IPS DF 6.9 (cell line): ENCODE measurements around the gene CCDC127.

Experiments used
- DNase-seq: peaks from one replicate; pipeline ENCODE4 v3.0.0-alpha.2; 2013; ENCODE audit warnings: low read depth, low spot score
- H3K27ac ChIP-seq: one replicate; pipeline ENCODE4 v1.5.1; 2013; ENCODE audit warnings: low read length, control low read depth
- H3K27me3 ChIP-seq: 2 replicates; pipeline ENCODE4 v1.6.1; 2013; ENCODE audit warnings: mild to moderate bottlenecking, low read length; ENCODE audit not compliant: control insufficient read depth, insufficient read depth
- H3K36me3 ChIP-seq: 2 replicates; pipeline ENCODE4 v1.6.1; 2013; ENCODE audit warnings: low read length; ENCODE audit not compliant: control insufficient read depth, insufficient read depth
- H3K4me1 ChIP-seq: 2 replicates; pipeline ENCODE4 v1.6.1; 2013; ENCODE audit warnings: low read length; ENCODE audit not compliant: control insufficient read depth, insufficient read depth
- H3K4me3 ChIP-seq: 2 replicates; pipeline ENCODE4 v1.5.1; 2013; ENCODE audit warnings: mild to moderate bottlenecking, low read length
- H3K9me3 ChIP-seq: 2 replicates; pipeline ENCODE4 v1.6.1; 2013; ENCODE audit warnings: low read length, inconsistent platforms; ENCODE audit not compliant: control insufficient read depth, insufficient read depth
- WGBS: extraction: QIAGEN DNeasy Blood & Tissue Kit; methylation state at CpG from one replicate; pipeline ENCODE4 v1.1.7; 2013; ENCODE audit warnings: mixed read lengths, missing lambda C conversion rate; ENCODE audit not compliant: insufficient read length, insufficient coverage; 5-methylcytosine and 5-hydroxymethylcytosine counted together

Gene CCDC127

GRCh38 chr5:190366-191035 lies 27.5 kb downstream of the CCDC127 start:
- WGBS: no CpG with 5 or more reads among the region's 16 CpGs
- H3K9me3 ChIP-seq: no peaks in the 10 kb centered on the region
- H3K27me3 ChIP-seq: no peaks in the 10 kb centered on the region
- no peak for DNase-seq
- no peak overlapping the region for H3K27ac ChIP-seq
- H3K36me3 ChIP-seq: no peaks in the 10 kb centered on the region
- no peak overlapping the region for H3K4me3 ChIP-seq
- H3K4me1 ChIP-seq: peaks cover 3% of the 10 kb centered on the region

- Histone ChIP-seq H3K36me3 (no peaks in the 10 kb centered on the region), H3K27ac (no peak overlapping the region), H3K27me3 (no peaks in the 10 kb centered on the region), H3K4me1 (peaks cover 3% of the 10 kb centered on the region), H3K4me3 (no peak overlapping the region), H3K9me3 (no peaks in the 10 kb centered on the region)
- no peak for DNase-seq
- no CpG with 5 or more reads among the region's 11 CpGs for WGBS
These were observed 28.0 kb downstream of the CCDC127 start for GRCh38 chr5:189976-190365.

GRCh38 chr5:189486-189885 lies 28.5 kb downstream of the CCDC127 start:
- DNase-seq: no peak
- peaks cover 3% of the 10 kb centered on the region for H3K4me1 ChIP-seq
- H3K27me3 ChIP-seq: no peaks in the 10 kb centered on the region
- no peaks in the 10 kb centered on the region for H3K36me3 ChIP-seq
- H3K4me3 ChIP-seq: no peak overlapping the region
- no peaks in the 10 kb centered on the region for H3K9me3 ChIP-seq
- WGBS: no CpG with 5 or more reads among the region's 10 CpGs
- H3K27ac ChIP-seq: no peak overlapping the region

GRCh38 chr5:188488-189481 lies 29.2 kb downstream of the CCDC127 start:
- H3K4me3 ChIP-seq: no peak overlapping the region
- no CpG with 5 or more reads among the region's 37 CpGs for WGBS
- H3K4me1 ChIP-seq: peaks cover 3% of the 10 kb centered on the region
- peak; percentile 89 for DNase-seq
- no peaks in the 10 kb centered on the region for H3K27me3 ChIP-seq
- no peaks in the 10 kb centered on the region for H3K9me3 ChIP-seq
- no peak overlapping the region for H3K27ac ChIP-seq
- H3K36me3 ChIP-seq: no peaks in the 10 kb centered on the region

- Histone ChIP-seq H3K9me3 (no peaks in the 10 kb centered on the region), H3K36me3 (no peaks in the 10 kb centered on the region), H3K4me1 (peaks cover 3% of the 10 kb centered on the region), H3K27me3 (no peaks in the 10 kb centered on the region), H3K27ac (no peak overlapping the region), H3K4me3 (no peak overlapping the region)
- no CpG with 5 or more reads among the region's 21 CpGs for WGBS
- DNase-seq: no peak
These were observed 30.1 kb downstream of the CCDC127 start for GRCh38 chr5:187617-188451.

GRCh38 chr5:187042-187431 lies 30.9 kb downstream of the CCDC127 start:
- H3K27me3 ChIP-seq: no peaks in the 10 kb centered on the region
- peaks cover 7% of the 10 kb centered on the region; the same call in 1 of the 2 replicates for H3K36me3 ChIP-seq
- no peaks in the 10 kb centered on the region for H3K9me3 ChIP-seq
- peaks cover 3% of the 10 kb centered on the region for H3K4me1 ChIP-seq
- WGBS: no CpG with 5 or more reads among the region's 13 CpGs
- no peak overlapping the region for H3K4me3 ChIP-seq
- DNase-seq: no peak
- no peak overlapping the region for H3K27ac ChIP-seq

GRCh38 chr5:186091-187041 lies 31.6 kb downstream of the CCDC127 start:
- Histone ChIP-seq H3K4me1 (peaks cover 3% of the 10 kb centered on the region), H3K27me3 (no peaks in the 10 kb centered on the region), H3K4me3 (no peak overlapping the region), H3K9me3 (no peaks in the 10 kb centered on the region), H3K27ac (no peak overlapping the region), H3K36me3 (peaks cover 13% of the 10 kb centered on the region; the same call in 1 of the 2 replicates)
- DNase-seq: no peak
- no CpG with 5 or more reads among the region's 28 CpGs for WGBS

GRCh38 chr5:185095-186070 lies 32.6 kb downstream of the CCDC127 start:
- Histone ChIP-seq H3K27me3 (no peaks in the 10 kb centered on the region), H3K4me3 (no peak overlapping the region), H3K36me3 (peaks cover 14% of the 10 kb centered on the region; the same call in 1 of the 2 replicates), H3K9me3 (no peaks in the 10 kb centered on the region), H3K4me1 (peaks cover 3% of the 10 kb centered on the region), H3K27ac (no peak overlapping the region)
- no CpG with 5 or more reads among the region's 21 CpGs for WGBS
- no peak for DNase-seq

GRCh38 chr5:184471-184870 lies 33.5 kb downstream of the CCDC127 start:
- WGBS: no CpG with 5 or more reads among the region's 7 CpGs
- H3K9me3 ChIP-seq: no peaks in the 10 kb centered on the region
- peaks cover 3% of the 10 kb centered on the region for H3K4me1 ChIP-seq
- no peak for DNase-seq
- H3K36me3 ChIP-seq: peaks cover 14% of the 10 kb centered on the region; the same call in 1 of the 2 replicates
- no peak overlapping the region for H3K27ac ChIP-seq
- no peaks in the 10 kb centered on the region for H3K27me3 ChIP-seq
- no peak overlapping the region for H3K4me3 ChIP-seq
